ENCODE results near the gene GRAMD2A.

GRCh38 chr15:72168808-72169190 is 28.8 kb downstream of the GRAMD2A start:
- TF ChIP-seq CTCF (IDR thresholded peaks at IDR 0.05) (no peak), EP300 (IDR thresholded peaks at IDR 0.05) (no peak), POLR2A (IDR thresholded peaks at IDR 0.05) (no peak), POLR2AphosphoS5 (IDR thresholded peaks at IDR 0.05) (no peak)
